SK-N-SH (cell line): Measurements from ENCODE around the gene MAML3. TPM values are rescaled to one million over a fixed set of nuclear protein-coding genes. Genes with fewer than 3 reads are reported as not detected.

ENCODE experiments used
- CTCF ChIA-PET: fragments of 300-600, 350-600 bp; formaldehyde crosslinking; extraction: SDS; loops from one replicate; lab custom pipeline; 2021; lab: Yijun Ruan, JAX
- POLR2A ChIA-PET: fragments of 350-600 bp; sonication (Branson Sonifier 250); formaldehyde crosslinking; extraction: SDS; loops from one replicate; lab custom pipeline; 2020; ENCODE audit warnings: antibody characterized with exemption, inconsistent platforms; lab: Yijun Ruan, JAX
- DNase-seq: peaks from one replicate; pipeline ENCODE4 v3.0.0; 2012
- H2AFZ ChIP-seq: fragments of 200-600 bp; sonication (generic); 2 replicates; pipeline ENCODE4 v1.8.1; 2016; ENCODE audit warnings: antibody characterized with exemption, mild to moderate bottlenecking, low read depth
- H3F3A ChIP-seq: fragments of 200-600 bp; sonication (generic); replicated peaks from 2 replicates; pipeline ENCODE3; 2016; ENCODE audit warnings: antibody characterized with exemption, mild to moderate bottlenecking; ENCODE audit not compliant: insufficient read depth
- H3K27ac ChIP-seq, 2 experiments: fragments of 200-500 bp in 1 of 2; fragments of 200-600 bp in 1 of 2; sonication (Bioruptor generic) in 1 of 2; sonication (generic), shearing (Covaris generic) in 1 of 2; 2 replicates each; pipeline versions ENCODE4 v1.5.1 to v1.6.1; 2014 to 2016; ENCODE audit warnings: low read depth in 2 of 2, inconsistent platforms in 1 of 2, low read length in 1 of 2, mild to moderate bottlenecking in 1 of 2, mixed read lengths in 1 of 2
- H3K27me3 ChIP-seq: fragments of 200-600 bp; sonication (generic), shearing (Covaris generic); 2 replicates; pipeline ENCODE4 v1.6.1; 2016; ENCODE audit warnings: mixed run types; ENCODE audit not compliant: insufficient read depth
- H3K36me3 ChIP-seq, 2 experiments: fragments of 200-500 bp in 1 of 2; fragments of 200-600 bp in 1 of 2; sonication (Bioruptor generic) in 1 of 2; sonication (generic) in 1 of 2; replicated peaks in 1 of 2; 2 replicates each; pipeline versions ENCODE3 to v1.5.1; 2014 to 2016; ENCODE audit warnings: low read length in 1 of 2, mild to moderate bottlenecking in 1 of 2; ENCODE audit not compliant: insufficient read depth in 2 of 2, control insufficient read depth in 1 of 2
- H3K4me1 ChIP-seq, 2 experiments: fragments of 200-500 bp in 1 of 2; fragments of 200-600 bp in 1 of 2; sonication (Bioruptor generic) in 1 of 2; sonication (generic), shearing (Covaris generic) in 1 of 2; 2 replicates each; pipeline versions ENCODE4 v1.5.1 to v1.6.1; 2014 to 2016; ENCODE audit warnings: low read depth in 1 of 2, low read length in 1 of 2, mixed run types in 1 of 2; ENCODE audit not compliant: insufficient read depth in 2 of 2, control insufficient read depth in 1 of 2
- H3K4me2 ChIP-seq: fragments of 200-600 bp; sonication (generic), shearing (Covaris generic); 2 replicates; pipeline ENCODE4 v1.6.1; 2017; ENCODE audit warnings: mixed run types
- H3K4me3 ChIP-seq, 2 experiments: fragments of 200-500 bp in 1 of 2; fragments of 200-600 bp in 1 of 2; sonication (Bioruptor generic) in 1 of 2; sonication (generic), shearing (Covaris generic) in 1 of 2; 2 replicates each; pipeline versions ENCODE4 v1.5.1 to v1.8.1; 2014 to 2016; ENCODE audit warnings: low read depth in 2 of 2, inconsistent platforms in 1 of 2, low read length in 1 of 2, mild to moderate bottlenecking in 1 of 2, mixed read lengths in 1 of 2, moderate library complexity in 1 of 2
- H3K79me2 ChIP-seq: fragments of 200-600 bp; sonication (generic); 2 replicates; pipeline ENCODE4 v1.8.1; 2017; ENCODE audit warnings: mild to moderate bottlenecking; ENCODE audit not compliant: insufficient read depth
- H3K9ac ChIP-seq: fragments of 200-600 bp; sonication (generic); 2 replicates; pipeline ENCODE4 v1.6.1; 2017; ENCODE audit warnings: mixed run types
- H3K9me2 ChIP-seq: fragments of 200-600 bp; sonication (generic); 2 replicates; pipeline ENCODE4 v1.6.1; 2017; ENCODE audit warnings: mixed run types
- H3K9me3 ChIP-seq: fragments of 200-600 bp; sonication (generic); 2 replicates; pipeline ENCODE4 v1.6.1; 2017; ENCODE audit warnings: mixed run types, mild to moderate bottlenecking, moderate library complexity
- H4K20me1 ChIP-seq: fragments of 200-600 bp; sonication (generic); 2 replicates; pipeline ENCODE4 v1.6.1; 2017; ENCODE audit warnings: mild to moderate bottlenecking, mixed run types; ENCODE audit not compliant: insufficient read depth
- CHD2 ChIP-seq: fragments of 150-350 bp; IDR thresholded peaks from 2 replicates; pipeline ENCODE4 v1.6.1; 2018; ENCODE audit warnings: low read length; ENCODE audit not compliant: partially characterized antibody
- CTCF ChIP-seq: fragments of 200-600 bp; sonication (generic); IDR thresholded peaks from 2 replicates; pipeline ENCODE4 v1.6.1; 2017; ENCODE audit warnings: antibody characterized with exemption, mild to moderate bottlenecking, moderate library complexity
- ELF1 ChIP-seq: IDR thresholded peaks from 2 replicates; pipeline ENCODE4 v1.4.0; 2012
- EP300 ChIP-seq, 2 experiments: IDR thresholded peaks; 2 replicates each; pipeline versions ENCODE4 v1.4.0 to v1.6.1; 2012; ENCODE audit warnings: borderline replicate concordance in 1 of 2, low read depth in 1 of 2, low read length in 1 of 2
- EZH2phosphoT487 ChIP-seq: fragments of 200-600 bp; sonication (generic); IDR thresholded peaks from 2 replicates; pipeline ENCODE4 v1.6.1; 2017; ENCODE audit warnings: low read depth, mixed run types, mild to moderate bottlenecking, antibody characterized with exemption, moderate library complexity, borderline replicate concordance
- GABPA ChIP-seq: IDR thresholded peaks from 2 replicates; pipeline ENCODE4 v1.4.0; 2012; ENCODE audit warnings: low read depth, mild to moderate bottlenecking
- IRF3 ChIP-seq: fragments of 150-350 bp; IDR thresholded peaks from 2 replicates; pipeline ENCODE4 v1.6.1; 2016; ENCODE audit warnings: mild to moderate bottlenecking, low read depth, low read length
- JUND ChIP-seq: IDR thresholded peaks from 2 replicates; pipeline ENCODE4 v1.4.0; 2012
- MXI1 ChIP-seq: IDR thresholded peaks from 2 replicates; pipeline ENCODE4 v1.6.1; 2012; ENCODE audit warnings: mild to moderate bottlenecking, low read depth, low read length, improper control_type of control experiment
- NFIC ChIP-seq: IDR thresholded peaks from 2 replicates; pipeline ENCODE4 v1.4.0; 2012; ENCODE audit warnings: borderline replicate concordance
- NRF1 ChIP-seq: IDR thresholded peaks from 2 replicates; pipeline ENCODE4 v1.6.1; 2012; ENCODE audit warnings: low read depth, mild to moderate bottlenecking, low read length
- RAD21 ChIP-seq: IDR thresholded peaks from 2 replicates; pipeline ENCODE4 v1.6.1; 2012; ENCODE audit warnings: mild to moderate bottlenecking, low read length
- RCOR1 ChIP-seq: fragments of 150-350 bp; IDR thresholded peaks from 2 replicates; pipeline ENCODE4 v1.6.1; 2017; ENCODE audit warnings: antibody characterized with exemption, low read length
- RFX5 ChIP-seq: IDR thresholded peaks from 2 replicates; pipeline ENCODE4 v1.6.1; 2012; ENCODE audit warnings: mild to moderate bottlenecking, improper control_type of control experiment, low read length
- RXRA ChIP-seq: IDR thresholded peaks from 2 replicates; pipeline ENCODE4 v1.4.0; 2012; ENCODE audit warnings: low read depth, mild to moderate bottlenecking, borderline replicate concordance
- TCF12 ChIP-seq: IDR thresholded peaks from 2 replicates; pipeline ENCODE4 v1.4.0; 2012
- TEAD4 ChIP-seq: IDR thresholded peaks from 2 replicates; pipeline ENCODE4 v1.4.0; 2012; ENCODE audit warnings: mild to moderate bottlenecking, borderline replicate concordance; ENCODE audit not compliant: insufficient read depth
- ZBTB33 ChIP-seq: IDR thresholded peaks from 2 replicates; pipeline ENCODE4 v1.4.0; 2012; ENCODE audit warnings: low read depth, borderline replicate concordance
- WGBS: methylation state at CpG from one replicate; pipeline ENCODE4 v1.1.6; 2017; ENCODE audit warnings: low lambda C conversion rate; 5-methylcytosine and 5-hydroxymethylcytosine counted together
- polyA plus RNA-seq, 3 experiments: library from polyadenylated mRNA; depleted of rRNA; stranded (reverse); fragments of >200 nt; gene quantifications; 2 replicates each; pipeline ENCODE4 v1.2.3, GENCODE V29; 2012

Gene MAML3
- polyA plus RNA-seq, 1 of the 3 experiments (the other 2 are of a cell fraction): 5.3 TPM

GRCh38 chr4:140158365-140159030 is 4.5 kb upstream of the MAML3 start:
- TF ChIP-seq RAD21 (0 out of 2 replicates have a peak, but pooled peaks have one; percentile 6), JUND (no peak), NFIC (peak; percentile 23; the same call in 1 of the 2 replicates), TEAD4 (no peak), EP300 (IDR thresholded peaks at IDR 0.05; ENCODE audit: borderline replicate concordance in 1 of 2, low read depth in 1 of 2, low read length in 1 of 2) (0 out of 4 replicates have a peak, but pooled peaks of 1 of the 2 experiments have one; percentile 24)
- Histone ChIP-seq H3K9me2 (no peaks in the 10 kb centered on the region), H3K4me2 (peak overlapping the region; percentile 4; the same call in 1 of the 2 replicates), H3K27ac (peak overlapping the region; percentile 17 to 71; a peak in 3 of 4 replicates), H3K36me3 (no peaks in the 10 kb centered on the region), H2AFZ (0 out of 2 replicates have a peak overlapping the region, but pooled peaks have one; percentile 19), H3F3A (peaks cover 17% of the 10 kb centered on the region), H3K9ac (no peak overlapping the region), H3K4me1 (peaks cover 8% of the 10 kb centered on the region in 2 experiments; a peak in 3 of 4 replicates), H3K27me3 (no peaks in the 10 kb centered on the region), H3K9me3 (no peaks in the 10 kb centered on the region), H3K79me2 (no peaks in the 10 kb centered on the region), H3K4me3 (no peak overlapping the region), H4K20me1 (no peaks in the 10 kb centered on the region)
- CTCF ChIA-PET: interaction anchor here (0.9 to 2.2 kb wide), 7 partner anchors 20 to 168 kb away, joined by 3 to 10 read pairs (median 3); no protein-coding TSS in a partner anchor
- peak; percentile 46 for DNase-seq
- WGBS: 51% methylated on average over 3 of the region's 3 CpGs
- POLR2A ChIA-PET: interaction anchor here (2.1 kb wide), 1 partner anchor 79 kb away, joined by 12 read pairs; no protein-coding TSS in a partner anchor

- no peak for DNase-seq
- Histone ChIP-seq H3K36me3 (no peaks in the 10 kb centered on the region), H3K27ac (no peak overlapping the region; a peak in 1 of 4 replicates), H3K79me2 (0 out of 2 replicates have a peak, but pooled peaks cover 2% of the 10 kb centered on the region), H3K9me2 (no peaks in the 10 kb centered on the region), H4K20me1 (no peaks in the 10 kb centered on the region), H3K9me3 (no peaks in the 10 kb centered on the region), H3K4me1 (peaks cover 2 to 8% of the 10 kb centered on the region in 2 experiments; a peak in 2 of 4 replicates), H3F3A (peaks cover 14% of the 10 kb centered on the region), H3K4me2 (no peak overlapping the region), H3K9ac (no peak overlapping the region), H2AFZ (no peak overlapping the region), H3K4me3 (no peak overlapping the region), H3K27me3 (no peaks in the 10 kb centered on the region)
- WGBS: 95% methylated on average over 2 of the region's 2 CpGs
- POLR2A ChIA-PET: interaction anchor here (2.1 kb wide), 1 partner anchor 80 kb away, joined by 12 read pairs; no protein-coding TSS in a partner anchor
- TF ChIP-seq NRF1 (no peak), TEAD4 (no peak), RFX5 (no peak), EZH2phosphoT487 (no peak), MXI1 (no peak), GABPA (no peak), EP300 (IDR thresholded peaks at IDR 0.05; ENCODE audit: borderline replicate concordance in 1 of 2, low read depth in 1 of 2, low read length in 1 of 2) (no peak), CTCF (no peak), RCOR1 (no peak), CHD2 (no peak), RXRA (no peak), IRF3 (no peak), TCF12 (no peak), ZBTB33 (no peak), ELF1 (no peak)
- CTCF ChIA-PET: interaction anchor here (0.9 to 7.8 kb wide), 6 partner anchors 11 to 169 kb away, joined by 3 to 91 read pairs (median 5); no protein-coding TSS in a partner anchor
Observed at GRCh38 chr4:140157341-140157740, 3.4 kb upstream of the MAML3 start.
